ENCODE results near the gene EXTL2.

- TF ChIP-seq CTCF (IDR thresholded peaks at IDR 0.05) (no peak), POLR2AphosphoS5 (IDR thresholded peaks at IDR 0.05) (no peak)
Observed at GRCh38 chr1:100905181-100905580, 10.5 kb upstream of the EXTL2 start.
